GM19351 (cell line): Measurements from ENCODE around the gene ASCL2.
"Not testable (repeated sequence)": the region's sequence is repeated elsewhere in the genome, so short reads cannot be mapped to it uniquely, and the experiment has no call there.

Experiments used
- ATAC-seq: cut with Tn5 transposase; IDR thresholded peaks from one replicate; pipeline ENCODE4 v1.9.1; 2021; ENCODE audit warnings: mild to moderate bottlenecking, moderate library complexity; ENCODE audit not compliant: unreplicated experiment

ASCL2 gene

DNA sequence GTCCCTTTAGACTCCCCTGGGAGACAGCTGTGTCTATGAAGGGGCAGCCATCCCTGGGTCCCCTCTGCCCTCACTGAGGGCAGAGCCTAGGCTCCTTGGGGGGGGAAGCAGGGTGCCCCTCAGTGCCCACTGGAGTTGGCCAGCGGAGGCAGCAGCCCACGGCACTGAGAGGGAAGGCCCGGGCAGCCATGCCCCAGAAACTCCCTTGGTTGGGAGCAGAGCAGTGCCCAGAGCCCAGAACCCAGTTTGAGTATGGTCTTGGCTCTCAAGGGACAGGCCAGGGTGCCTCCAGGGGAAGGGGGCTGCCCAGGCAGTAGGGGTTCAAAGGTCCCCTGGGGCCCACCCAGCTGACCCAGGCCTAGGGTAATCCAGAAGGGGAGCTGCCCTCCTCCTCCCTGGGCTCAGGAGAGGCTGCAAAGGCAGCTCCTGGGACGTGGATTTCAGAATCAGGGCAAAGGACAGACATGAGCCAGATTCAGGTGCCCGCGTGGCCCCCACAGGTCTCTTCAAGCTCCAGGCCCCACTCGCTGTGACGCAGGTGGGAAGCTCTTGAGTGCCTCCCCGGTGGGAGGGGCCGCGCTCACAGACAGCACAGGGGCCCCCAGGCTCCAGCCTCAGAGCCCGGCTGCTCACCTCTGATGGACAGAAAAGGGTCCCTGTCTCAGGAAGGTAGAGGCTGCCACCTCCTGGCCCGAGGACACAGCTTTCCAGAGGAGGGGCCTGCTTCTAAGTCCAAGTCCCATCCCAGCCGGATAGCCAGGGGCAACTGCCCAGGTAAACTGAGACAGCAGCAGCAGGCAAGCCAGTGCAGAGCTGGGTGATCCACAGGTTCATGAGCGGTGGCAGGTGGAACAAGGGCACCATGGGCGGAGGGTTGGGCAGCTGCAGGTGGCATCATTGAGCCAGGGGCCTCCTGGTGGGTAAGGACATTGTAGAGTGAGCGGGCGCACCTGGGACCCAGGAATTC, 28.7 kb upstream of the ASCL2 start:
- ATAC-seq, result no peak

DNA sequence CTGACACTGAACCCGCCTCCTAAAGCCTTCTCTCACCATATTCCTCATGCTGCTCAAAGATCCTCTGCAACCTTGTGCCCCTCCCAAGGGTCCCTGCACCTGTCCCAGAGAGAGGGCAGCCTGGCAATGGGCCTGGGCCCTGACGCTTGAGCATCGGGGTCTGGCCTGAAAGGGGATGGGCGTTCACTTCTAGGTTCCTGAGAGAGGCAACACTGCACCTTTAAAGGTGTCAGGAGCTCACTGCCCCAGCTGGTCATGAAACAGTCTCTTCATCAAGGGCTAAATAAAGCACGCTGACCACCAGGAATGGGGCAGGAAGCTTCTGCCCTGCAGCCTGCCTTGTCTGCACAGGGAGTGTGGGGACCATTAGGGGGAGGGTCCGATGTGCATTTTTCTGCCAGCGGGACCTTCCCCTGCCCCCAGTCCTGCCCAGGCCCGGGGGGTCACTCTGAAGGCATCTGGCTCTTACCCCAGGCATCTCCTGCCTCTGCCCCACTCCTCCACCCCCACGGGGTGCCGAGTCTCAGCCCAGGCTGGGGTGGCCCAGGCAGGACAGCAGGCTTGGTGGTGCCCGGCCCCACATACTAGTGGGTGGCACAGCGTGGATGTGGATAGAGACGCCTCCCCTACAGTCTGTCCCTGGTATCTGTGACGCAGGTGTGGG, 27.9 kb upstream of the ASCL2 start:
- ATAC-seq, result no peak

DNA sequence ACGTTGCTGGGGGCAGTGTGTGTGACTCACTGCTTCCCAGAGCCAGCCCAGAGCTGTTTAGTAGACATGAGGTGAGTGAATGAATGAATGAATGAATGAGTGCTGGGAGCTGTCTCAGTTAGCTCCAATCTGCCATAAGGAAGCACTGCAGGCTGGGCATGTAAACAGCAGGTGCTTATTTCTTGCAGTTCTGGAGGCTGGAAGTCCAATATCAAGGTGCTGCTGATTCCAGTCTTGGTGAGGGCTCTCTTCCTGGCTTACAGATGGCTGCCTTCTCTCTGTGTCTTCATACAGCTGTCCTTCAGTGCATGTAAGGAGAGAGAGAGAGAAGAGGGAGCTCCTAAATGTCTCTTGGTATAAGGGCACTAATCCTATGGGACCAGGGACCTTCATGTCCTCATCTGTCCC, 27.2 kb upstream of the ASCL2 start:
- ATAC-seq, result no peak

DNA sequence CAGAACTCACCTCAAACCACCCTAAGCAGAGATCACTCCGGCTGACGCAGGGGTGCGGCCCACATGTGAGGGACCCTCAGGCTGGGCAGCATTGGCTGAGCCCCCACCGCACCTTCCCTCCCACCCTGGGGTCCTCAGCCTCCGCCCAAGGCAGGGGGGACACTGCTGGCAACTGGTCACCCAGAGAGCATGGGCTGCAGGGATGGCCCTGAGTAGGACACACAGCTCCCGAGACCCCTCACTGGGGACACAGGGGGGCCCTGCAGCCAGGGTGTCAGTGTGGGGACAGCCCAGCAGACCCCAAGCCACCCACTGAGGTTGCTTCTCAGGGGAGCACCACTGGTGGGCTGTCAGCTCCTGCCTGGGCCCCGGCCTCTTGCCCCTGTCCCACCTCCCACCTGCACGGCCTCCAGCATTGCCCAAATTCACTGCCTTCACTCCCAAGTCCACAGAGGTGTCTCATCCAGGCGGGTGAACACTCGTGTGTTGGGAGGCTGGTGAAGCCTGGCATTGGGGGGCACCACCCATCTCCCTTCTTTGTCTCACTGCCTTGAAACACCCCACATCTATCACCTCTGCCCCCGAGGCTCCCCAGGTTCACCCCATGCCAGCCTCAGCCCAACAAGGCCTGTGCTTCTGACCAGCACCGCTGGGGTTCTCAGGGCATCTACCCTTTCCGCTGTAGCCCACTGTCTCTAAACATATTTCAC, 26.7 kb upstream of the ASCL2 start:
- no peak for ATAC-seq

DNA sequence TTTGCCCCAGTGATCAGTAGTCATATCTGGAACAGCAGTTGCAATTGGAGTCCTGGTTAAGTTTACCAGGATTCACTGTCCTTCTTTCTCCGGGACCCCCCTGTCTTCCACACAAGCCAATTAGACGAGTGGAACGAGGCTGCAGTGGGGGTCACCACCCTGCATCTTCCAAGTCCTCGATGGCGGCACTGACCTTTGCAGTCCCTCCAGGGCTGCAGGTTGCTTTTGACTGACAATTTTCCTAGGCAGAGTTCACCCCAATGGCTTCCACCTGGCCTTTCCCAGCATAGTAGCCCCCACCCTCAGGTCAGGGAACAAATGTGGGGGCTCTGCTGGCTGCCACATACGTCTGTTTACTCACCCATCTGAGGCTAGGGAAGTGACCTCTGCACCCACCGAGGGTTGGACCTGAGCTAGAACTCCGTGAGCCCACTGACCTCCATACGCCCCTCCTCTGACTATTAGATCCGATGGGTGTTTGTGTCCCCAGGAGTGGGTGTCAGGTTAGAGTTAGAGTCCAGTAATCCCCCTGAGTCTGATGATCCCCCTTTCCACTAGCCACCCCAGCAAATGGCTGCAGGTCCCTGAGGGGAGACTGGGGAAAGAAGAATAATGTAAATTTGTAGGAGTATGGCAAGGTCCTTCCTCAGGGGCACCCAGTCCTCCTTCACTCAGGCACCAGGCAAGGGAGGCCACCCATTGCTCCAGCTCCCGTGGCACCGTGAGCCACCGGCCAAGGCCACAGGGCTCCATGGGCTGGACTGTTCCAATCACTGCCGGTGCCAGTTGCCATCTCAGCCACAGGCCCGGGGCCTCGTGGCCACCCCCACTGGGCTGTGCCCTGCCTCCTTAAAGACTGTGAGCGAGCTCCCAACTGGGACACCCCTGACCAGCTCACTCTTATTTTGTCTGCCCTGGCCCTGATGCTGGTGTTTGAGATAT, 25.9 kb upstream of the ASCL2 start:
- no peak for ATAC-seq

DNA sequence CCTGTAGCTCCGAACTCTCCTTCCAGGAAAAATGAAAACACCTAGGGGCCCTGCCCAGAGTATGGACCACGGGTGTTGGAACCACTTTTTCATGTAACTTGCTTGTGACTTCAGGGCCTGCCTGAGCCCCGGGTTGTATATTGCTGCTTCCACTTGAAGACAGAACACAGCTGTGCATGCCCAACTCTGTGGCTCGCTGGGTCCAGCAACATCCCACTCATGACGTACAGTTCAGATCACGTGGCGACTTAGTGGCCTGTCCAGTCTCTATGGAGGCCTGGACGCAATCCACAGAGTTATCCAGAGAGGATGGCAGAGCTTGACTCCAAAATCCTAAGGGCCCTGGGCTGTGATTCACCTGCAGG, 24.5 kb upstream of the ASCL2 start:
- no peak for ATAC-seq

DNA sequence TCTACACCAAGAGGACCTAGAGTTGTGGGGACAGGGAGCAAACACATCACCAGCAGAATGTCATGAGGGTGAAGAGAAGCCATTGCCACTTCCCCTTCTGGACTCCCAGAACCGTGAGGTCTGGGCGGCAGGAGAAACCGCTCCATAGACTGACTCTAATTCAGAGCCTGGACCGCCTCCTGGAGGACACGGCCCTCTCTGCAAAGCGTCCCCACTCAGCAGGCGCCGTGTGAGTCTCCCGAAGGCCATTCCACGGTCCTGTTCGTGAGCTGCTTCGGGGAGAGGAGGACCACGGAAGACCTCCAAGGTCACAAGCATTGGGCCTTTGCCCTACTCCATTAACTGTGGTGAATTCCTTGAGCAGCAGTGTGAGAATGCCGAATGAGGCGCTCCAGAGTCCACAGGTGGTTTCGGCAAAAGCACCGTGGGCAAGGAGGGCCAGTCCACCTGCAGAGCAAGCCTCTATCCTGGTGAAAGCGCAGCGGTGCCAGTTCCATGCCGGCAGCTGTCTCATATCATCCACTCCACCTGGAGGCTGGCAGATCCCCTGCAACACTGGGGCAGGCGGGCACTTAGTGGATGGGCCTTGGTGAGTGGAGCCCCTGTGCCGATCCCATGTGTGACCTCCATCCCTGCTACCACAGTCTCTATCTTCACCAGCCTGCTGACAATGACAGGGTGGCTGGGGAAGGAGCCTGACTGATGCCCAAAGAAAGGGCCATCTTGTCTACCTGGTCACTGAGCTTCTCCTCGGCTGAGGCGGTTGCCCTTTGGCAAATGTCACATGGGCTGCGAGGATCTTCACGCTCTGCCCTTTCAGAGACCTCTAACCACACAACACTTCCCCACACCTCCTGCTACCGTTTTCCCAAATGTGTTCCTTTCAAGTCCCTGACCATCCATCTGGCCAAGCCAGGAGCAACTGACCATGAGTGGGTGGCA, 23.9 kb upstream of the ASCL2 start:
- no peak for ATAC-seq

DNA sequence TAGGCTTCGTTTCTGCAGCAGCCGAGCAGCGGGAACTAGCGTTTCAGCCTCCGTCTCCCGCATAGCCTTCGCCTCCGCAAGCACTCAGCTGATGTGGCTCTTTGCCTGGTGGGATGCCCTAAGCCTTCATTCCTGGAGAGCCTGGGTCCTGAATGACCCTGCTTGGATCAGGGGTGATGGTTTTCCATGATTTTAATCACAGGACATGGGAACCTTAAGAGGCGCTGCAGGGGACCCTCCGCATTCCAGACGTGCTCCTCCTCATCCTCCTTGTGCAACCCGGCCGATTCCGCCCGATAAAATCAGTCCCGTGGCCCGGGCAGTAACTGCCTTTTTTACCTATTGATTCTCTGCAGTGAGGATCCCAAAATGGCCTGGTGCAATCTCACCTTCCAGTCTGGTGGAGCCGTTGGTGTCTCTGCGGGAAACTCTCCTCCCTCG, 23.2 kb upstream of the ASCL2 start:
- ATAC-seq, result no peak

DNA sequence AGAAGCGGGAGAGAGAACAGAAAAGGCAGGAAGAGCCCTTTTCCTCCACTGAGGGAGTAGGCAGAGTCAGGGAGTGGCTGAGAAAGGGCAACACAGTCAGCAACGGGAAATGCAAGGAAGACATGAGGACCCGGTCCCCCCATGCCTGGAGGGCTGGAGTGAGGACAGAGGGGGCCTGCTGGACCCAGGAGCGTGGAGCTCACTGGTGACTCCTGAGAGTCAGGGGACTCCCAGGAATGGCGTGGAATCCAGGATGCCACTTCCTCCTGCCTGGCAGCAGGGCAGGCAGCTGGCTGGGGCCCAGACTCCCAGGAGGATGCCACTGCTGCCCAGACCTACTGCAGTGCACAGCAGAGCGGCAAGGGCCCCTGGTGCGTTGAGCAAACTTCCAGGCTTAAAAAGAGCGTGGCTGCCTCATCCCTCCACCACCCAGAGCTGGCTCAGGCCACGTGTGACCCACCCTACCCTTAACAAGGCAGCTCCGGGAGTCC, 20.0 kb upstream of the ASCL2 start:
- no peak for ATAC-seq

DNA sequence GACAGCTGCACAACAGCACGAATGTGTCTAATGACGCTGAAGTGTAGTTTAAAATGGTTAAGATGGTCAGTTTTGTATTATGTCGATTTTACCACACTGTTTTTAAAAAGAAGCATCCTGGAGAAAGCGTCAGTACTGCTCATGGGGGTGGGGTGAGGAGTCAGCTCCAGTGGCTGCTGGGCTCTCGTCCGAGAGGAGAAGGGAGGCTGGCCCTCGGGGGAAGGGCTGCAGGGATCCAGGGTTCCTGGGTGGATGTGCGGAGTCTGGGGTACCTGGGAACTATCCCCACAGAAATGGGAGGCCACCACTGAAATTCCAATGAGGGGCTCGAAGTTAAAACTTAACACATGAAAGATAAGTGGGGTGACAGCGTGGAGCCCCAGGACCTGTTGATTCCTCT, 19.5 kb upstream of the ASCL2 start:
- no peak for ATAC-seq

DNA sequence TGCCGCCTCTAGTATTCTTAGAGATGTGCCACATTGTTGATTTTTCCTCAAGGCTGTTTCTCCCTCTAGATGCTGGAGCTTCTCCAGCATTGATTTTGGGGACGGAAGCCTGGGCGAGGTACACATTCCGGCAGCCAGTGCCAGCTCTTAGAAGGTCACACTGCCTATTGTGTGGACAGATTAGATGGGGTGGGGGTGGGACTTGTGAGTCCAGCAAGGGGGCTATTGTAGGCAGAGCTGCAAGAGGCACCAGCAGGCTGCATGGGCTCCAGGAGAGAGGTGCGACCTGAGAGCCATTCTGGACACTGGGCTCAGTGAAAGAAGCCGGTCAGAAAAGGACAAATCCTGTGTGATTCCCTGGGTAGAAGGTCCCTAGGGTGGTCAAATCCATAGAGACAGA, 19.0 kb upstream of the ASCL2 start:
- no peak for ATAC-seq

DNA sequence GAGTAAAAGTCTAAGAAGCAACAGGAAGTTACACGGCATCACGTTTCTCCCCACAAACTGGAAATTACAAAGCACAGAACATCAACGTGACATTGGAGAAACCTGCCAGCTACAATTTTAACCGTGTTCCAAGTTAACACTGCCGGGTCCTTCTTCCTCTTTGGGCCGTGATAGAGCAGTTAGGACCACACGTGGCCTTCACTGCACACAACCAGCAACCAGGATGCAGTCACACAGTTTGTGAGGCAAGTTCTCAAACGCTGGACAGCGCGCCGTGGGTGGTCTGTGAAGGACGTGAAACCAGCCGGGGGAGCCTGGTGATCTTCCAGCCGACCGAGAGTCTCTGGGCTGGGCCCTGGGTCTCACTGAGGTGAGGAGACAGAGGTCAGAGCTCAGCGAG, 16.7 kb upstream of the ASCL2 start:
- no peak for ATAC-seq

DNA sequence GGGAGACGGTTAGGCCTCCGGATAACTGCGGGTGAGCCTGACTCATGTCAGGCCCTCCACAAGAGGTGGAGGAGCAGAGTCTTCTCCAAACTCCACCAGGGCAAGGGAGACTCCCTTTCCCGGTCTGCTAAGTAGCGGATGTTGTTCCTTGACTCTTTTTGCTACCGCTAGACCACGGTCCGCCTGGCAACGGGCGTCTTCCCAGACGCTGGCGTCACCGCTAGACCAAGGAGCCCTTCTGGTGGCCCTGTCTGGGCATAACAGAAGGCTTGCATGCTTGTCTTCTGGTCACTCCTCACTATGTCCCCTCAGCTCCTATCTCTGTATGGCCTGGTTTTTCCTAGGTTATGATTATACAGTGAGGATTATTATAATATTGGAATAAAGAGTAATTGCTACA, 16.0 kb upstream of the ASCL2 start:
- not testable (repeated sequence) for ATAC-seq

DNA sequence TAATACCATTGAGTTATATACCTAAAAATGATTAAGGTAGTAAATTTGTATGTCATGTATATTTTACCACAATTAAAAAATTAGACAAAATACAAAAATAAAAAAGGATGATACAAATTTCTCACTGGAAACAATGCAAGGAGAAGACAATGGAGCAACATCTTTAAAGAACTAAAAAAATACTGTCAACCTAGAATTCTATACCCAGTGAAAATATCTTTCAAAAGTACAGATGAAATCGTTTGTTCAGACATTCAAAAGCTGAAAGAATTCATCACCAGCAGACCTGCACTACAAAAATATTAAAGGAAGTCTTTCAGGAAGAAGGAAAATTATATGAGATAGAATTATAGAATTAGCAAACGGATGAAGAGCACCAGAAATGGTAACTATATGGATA, 9.8 kb upstream of the ASCL2 start:
- ATAC-seq, result no peak

DNA sequence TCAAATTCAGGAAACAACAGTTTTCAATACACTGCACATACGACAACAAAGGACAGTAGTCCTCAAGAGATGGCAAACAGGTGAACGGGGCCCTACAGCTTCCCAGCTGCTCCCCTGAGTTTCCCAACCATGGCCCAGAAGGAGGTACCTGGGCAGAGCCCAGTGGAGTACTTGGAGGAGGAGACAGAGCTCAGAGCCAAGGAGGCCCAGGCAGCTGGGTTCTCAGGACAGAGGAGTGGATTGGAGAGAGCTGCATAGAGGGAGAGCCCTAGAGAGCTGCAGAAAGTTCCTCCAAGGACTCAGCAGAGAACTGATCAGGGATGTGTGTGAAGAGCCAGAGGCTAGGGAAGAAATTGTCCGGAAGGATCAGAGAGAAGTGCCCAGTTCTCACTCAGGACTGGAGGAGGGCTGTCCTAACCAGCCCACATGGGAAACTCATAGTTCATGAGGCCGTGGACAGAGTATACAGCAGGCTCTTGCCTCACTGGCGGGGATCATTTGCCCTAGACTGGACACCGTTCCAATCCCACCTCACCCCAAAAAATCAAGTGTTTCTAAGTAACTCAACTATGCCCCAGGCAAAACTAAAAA, 7.6 kb upstream of the ASCL2 start:
- no peak for ATAC-seq

DNA sequence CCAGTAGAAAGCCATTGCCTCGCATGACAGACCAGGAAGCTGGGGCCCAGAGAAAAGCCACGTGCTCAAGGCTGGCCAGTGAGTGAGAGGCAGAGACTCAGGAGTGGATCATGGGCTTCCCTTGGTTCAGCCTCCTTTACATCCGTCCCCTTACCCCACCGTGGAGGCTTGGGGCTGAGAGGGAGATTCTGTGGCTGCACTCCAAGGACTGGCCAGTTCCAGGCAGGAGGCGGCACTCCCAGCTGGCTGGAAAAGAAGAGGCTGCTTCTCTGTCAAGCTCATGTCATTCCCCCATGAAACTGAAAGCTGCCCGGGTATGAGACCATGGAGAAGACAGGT, 6.6 kb upstream of the ASCL2 start:
- ATAC-seq, result no peak

DNA sequence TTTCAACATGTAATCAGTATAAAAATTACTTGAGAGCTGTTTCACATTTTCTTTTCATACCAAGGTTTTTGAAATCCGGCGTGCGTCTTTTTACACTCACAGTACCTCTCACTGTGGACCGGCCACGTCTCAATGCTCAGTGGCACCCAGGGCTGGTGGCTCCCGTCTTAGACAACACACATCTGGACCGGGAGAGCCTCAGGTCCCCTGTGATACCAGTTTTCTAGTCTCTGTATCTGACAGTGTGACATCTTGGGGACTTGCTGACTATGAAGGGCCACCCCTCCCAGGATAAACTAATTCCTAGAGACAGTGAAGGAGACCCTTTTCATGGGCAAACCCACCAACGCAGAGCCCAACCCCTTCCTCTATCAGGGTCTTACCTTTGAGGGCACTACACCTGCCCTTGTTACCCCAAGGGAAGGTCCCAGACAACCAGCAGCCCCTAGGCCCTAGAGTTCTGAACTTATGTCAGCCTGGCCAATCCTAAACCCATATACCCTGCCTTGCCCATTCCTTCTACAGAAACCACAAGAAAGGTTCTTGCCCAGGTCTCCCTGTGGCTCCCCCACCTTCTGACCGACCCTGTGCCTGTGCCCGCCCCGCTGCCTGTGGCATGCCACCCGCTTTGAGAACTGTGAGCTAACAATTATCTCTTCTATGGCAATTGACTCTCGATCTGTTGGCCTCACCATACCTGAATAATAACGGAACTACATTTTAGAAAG, 6.1 kb upstream of the ASCL2 start:
- ATAC-seq, result no peak
